Measurements from ENCODE around the gene CITED2.

CITED2 gene

DNA sequence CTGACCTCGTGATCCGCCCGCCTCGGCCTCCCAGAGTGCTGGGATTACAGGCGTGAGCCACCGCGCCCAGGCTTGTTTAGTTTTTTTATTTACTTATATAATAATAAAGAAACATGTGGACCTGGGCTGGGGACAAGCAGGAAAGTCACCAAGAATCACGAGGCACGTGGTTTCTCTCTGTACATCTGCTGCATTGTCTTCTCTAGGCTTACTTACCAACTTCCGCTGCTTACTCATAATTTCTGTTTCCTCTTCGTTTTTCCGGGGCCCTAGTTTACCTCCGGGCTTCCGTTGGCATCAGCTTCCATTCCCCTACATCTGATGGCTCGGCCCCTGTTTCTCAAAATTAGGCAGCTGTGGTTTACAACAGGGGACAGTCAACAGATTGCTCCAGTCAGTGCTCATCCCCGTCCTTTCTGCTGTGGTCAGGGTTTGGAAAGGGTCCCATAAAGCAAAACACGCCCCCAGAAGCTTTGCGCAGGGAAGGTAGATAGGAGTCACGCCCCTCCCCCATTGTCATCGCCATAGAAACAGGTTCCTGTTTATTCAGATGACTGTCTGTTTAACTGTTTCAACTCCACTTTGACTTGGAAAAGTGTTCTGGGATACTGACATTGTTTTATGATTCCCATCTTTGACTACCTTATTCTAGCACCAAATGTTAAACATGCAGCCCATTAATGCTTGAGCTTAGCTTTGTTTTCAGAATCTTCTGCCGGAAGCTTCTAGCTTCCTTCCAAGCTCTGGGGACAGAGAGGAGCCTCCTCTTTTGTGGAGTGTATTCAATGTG is 50.7 kb downstream of the CITED2 start:
- H3K27me3 Mint-ChIP-seq, result no peaks in the 10 kb centered on the region
- peaks cover 16% of the 10 kb centered on the region for H3K9me3 Mint-ChIP-seq
- CTCF ChIA-PET, result interaction anchor here (1.0 to 2.4 kb wide), 6 partner anchors 32 to 104 kb away, joined by 3 to 8 read pairs (median 4); partner anchors contain the start of gene TXLNB
- DNase-seq, result peak; percentile 87
- H3K4me1 Mint-ChIP-seq, result peaks cover 29% of the 10 kb centered on the region
- H3K27ac Mint-ChIP-seq, result peak overlapping the region; percentile 98
- H3K4me3 Mint-ChIP-seq, result peak overlapping the region; percentile 72
- H3K36me3 Mint-ChIP-seq, result peaks cover 17% of the 10 kb centered on the region
